ENCODE results near the gene LSP1.
"Not testable (repeated sequence)": the region's sequence is repeated elsewhere in the genome, so short reads cannot be mapped to it uniquely, and the experiment has no call there.

Gene LSP1

DNA sequence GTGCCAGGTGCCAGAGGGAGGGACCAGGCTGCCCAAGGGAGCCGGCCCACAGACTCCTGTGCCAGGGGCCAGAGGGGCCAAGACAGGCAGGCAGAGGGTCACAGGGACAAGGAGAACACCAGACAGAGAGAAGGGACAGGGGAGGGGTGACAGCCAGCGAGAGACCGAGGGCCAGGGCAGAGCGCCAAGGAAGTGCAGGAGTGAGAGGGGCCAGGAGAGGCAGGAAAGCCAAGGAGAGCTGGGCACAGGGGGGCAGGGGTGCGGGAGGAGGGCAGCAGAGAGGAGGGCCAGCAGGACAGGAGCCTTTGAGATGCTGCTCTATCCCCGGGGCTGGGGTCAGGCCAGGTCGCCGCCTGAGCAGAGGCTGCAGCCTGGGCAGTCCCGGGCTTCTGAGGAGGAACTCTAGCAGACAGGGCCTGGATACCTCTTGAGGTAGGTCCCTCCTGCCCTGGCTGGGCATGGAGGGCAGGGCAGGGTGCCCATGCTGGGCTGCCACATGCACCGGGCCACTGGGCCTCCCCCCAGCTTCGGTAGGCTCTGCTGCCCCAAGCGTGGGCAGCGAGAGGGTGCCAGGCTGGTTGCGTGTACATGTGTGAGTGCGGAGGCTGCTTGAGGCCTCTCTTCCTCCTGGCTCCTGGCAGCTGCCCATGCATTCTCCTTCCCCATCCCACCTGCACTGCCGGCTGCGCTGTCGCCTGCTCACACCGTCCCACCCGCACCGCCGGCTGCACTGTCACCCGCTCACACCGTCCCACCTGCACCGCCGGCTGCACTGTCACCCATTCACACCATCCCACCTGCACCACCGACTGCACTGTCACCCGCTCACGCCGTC lies 12.2 kb downstream of the LSP1 start:
- no peak for DNase-seq (ENCODE audit: low spot score)

GRCh38 chr11:1866226-1866625 lies 13.3 kb downstream of the LSP1 start:
- DNase-seq (ENCODE audit: low spot score): no peak

GRCh38 chr11:1866776-1867175 lies 13.9 kb downstream of the LSP1 start:
- no peak for DNase-seq (ENCODE audit: low spot score)

DNA sequence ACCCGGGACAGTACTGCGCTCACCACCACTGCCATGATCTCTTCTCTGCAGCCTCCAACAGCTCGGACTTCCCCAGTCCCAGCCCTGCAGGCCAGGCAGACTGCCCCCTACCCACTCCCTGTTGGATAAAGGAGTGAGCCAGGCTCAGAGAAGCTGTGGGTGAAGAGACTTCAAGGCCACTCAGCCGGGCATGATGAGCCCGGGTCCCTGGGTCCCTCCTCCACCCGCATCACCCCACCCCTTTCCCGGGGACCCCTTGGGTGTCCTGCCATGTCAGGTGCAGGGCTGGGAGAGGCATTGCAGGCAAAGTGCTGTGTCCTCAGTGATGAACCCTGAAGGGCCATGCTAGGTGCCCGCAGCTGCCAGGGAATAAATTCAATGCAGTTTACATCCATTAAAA lies 14.5 kb downstream of the LSP1 start:
- no peak for DNase-seq (ENCODE audit: low spot score)

DNA sequence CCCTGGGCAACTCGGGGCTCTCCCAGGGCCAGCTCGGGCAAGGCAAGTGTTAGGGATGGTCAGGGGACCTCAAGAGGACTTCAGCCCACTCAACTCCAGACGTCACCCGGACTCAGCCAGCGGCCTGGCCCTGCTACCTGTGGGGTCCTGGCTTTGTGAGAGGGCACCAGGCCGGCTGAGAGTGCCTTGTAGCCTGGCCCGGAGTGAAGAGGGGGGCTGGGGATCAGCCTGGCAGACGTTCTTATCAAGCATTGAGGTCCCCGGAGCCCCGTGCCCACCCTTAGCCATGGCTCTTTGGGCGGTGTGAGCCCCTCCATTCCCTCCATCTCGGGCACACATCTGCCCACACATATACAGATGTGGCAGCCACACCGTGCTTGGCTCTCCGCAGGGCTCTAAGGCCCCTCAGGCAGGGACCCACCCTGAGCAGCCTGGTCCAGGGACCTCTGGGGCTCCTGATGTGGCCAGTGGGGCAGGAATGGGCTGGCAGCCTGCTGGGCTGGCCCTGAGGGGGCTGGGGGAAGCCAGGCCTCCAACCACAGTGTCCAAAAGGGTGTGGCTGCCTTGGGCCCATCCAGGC lies 15.3 kb downstream of the LSP1 start:
- no peak for DNase-seq (ENCODE audit: low spot score)

DNA sequence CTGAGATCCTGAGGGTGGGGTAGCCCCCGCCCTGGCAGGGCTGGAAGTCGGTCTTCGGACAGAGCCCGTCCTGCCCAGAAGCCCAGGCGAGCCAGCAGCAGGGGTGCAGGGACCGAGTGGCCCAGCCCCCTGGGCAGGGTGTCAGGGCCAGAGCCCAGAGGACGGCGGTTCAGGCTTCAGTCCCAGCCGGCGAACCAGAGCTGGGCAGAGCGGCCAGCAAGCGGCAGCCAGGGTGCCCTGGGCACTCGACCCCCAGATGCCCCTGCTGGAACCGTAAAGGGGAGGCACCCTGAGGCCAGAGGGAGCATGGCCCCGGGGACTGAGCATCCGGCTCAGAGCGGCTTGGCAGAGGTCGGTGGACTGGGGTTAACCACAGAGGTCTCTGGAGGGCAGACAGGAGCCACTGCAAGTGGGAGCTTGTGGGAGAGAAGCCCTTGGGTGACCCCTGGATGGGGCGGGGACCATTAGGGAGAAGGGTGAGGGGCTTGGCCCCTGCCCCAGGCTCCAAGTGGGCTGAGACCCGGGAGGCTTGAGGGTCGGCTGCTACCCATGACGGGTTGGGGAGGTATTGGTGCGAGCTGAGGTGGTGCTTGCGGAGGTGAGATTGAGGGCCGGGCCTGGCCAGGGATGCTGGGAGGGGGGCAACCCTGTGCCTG lies 15.9 kb downstream of the LSP1 start:
- no peak for DNase-seq (ENCODE audit: low spot score)

GRCh38 chr11:1869427-1870325 lies 16.8 kb downstream of the LSP1 start:
- DNase-seq (ENCODE audit: low spot score): no peak

DNA sequence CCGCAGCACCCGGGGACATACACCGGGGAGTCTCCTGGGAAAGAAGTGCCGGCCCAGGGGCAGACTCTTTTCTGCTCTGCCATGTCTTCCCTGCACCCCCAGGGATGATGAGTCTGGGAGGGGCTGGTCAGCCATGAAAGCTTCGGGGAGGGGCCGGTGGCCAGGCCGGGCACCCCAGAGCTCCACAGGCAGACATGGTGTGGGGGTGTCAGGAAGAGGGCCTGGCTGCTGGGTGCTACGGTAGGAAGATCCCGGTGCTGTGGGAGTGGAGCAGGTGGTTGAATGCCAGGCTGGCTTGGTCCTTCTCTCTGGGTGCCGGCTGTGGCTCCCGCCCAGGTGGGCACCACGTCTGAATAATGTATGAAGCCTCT lies 17.4 kb downstream of the LSP1 start:
- DNase-seq (ENCODE audit: low spot score): no peak

- no peak for DNase-seq (ENCODE audit: low spot score)
Observed at GRCh38 chr11:1870721-1871466, 18.0 kb downstream of the LSP1 start.

GRCh38 chr11:1871531-1871930 lies 18.6 kb downstream of the LSP1 start:
- no peak for DNase-seq (ENCODE audit: low spot score)

- DNase-seq (ENCODE audit: low spot score): no peak
Observed at GRCh38 chr11:1872267-1872985, 19.5 kb downstream of the LSP1 start.

DNA sequence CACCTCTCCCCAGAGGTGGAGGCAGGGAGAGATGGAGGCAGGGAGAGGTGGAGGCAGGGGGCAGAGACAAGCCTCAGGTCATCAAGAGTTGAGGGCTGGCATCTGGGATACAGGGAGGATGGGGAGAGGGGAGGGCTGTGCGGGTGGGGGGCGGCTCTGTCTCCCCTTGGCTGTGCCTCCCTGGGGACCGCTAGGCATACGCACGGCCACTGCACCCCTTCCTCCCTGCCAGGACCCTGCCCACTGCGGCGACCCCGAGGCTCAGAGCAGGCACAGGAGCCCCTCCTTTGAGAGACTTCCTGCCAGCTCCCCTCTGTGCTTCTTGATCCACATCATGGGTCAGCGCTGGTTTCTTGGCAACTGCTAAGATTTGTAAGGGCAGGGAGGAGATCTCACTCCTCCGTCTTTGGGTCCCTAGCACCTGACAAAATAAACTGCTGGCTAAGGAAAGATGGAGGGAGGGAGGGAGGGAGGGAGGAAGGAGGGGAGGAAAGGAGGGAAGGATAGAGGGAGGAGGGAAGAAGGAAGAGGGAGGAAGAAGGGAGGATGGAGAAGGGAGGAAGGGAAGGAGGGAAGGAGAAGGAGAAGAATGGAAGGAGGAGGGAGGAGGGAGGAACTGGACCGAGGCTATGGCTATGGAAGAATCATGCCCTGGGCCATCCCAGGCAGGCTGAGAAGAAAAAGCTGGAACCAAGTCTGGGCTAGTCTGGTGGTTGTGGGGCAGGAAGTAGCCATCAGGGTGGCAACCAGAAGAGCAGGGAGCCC lies 20.3 kb downstream of the LSP1 start:
- DNase-seq (ENCODE audit: low spot score): no peak

DNA sequence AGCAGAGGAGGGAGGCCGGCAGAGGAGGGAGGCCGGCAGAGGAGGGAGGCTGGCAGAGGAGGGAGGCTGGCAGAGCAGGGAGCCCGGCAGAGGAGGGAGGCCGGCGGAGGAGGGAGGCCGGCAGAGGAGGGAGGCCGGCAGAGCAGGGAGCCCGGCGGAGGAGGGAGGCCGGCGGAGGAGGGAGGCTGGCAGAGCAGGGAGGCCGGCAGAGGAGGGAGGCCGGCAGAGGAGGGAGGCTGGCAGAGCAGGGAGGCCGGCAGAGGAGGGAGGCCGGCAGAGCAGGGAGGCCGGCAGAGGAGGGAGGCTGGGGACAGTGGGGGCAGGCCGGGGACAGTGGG lies 20.9 kb downstream of the LSP1 start:
- DNase-seq (ENCODE audit: low spot score): not testable (repeated sequence)

DNA sequence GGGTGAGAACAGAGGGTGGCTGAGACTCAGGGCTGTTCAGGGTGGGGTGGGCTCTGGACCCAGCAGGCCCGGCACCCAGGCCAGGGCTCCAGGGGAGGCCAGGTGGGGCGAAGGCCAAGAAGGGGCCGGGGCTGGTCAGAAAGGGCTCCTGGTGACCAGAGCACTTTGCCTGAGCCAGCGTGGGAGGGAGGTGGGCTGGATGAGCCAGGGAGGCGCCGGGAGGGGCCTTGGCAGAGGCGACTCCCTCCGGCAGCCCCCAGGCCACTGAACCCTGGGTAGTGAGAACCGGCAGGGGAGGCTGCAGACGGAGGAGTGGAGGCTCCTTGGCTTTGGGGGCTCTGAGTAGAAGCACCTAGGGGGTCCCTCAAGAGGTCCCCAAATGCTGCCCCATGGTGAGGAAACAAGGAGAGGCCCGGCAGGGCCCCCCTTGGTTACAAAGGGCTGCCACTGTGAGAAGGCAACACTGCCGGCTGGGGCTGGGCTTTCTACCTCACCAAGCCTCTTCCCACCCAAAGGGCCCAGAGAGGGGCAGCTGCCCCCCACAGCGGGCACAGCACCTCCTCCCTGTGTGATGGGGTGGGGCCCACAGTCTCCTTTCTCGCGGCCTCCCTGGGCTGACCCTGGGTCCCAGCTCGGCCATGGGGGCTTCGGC lies 21.7 kb downstream of the LSP1 start:
- DNase-seq (ENCODE audit: low spot score): not testable (repeated sequence)

DNA sequence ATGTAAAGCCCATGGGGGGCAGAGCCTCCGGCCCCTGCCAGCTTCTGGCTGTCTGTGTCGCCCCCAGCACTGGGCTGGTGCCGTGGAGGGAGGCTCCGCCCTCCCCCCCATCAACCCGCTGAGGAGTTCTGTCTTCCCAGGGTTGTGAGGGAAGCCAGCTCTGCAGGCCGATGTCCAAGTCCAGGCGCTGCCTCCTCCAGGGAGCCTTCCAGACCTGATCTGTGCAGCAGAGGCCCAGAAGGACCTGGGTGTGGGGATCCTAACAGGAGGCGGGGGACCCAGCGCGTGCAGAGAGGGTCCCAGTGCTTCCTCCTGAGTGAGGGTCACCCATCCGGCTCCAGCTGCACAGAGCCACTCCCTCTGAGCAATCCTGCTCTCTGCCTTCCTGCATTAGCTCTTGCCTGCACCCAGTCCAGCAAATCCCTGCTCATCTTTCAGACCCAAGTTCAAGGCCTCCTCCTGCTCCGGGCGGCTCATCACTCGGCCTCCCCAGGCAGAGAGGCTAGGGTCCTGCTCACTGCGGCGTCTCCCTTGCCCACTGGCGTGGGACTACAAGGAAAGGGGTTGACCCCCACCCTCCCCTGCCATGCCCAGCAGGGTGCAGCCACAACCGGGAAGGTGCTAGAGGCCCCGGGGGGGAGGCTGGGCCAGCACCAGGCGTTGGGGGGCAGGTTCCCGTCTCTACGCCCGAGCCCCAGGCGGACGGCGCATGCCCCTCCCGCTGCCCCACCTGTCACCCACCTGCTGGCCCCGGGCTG lies 22.4 kb downstream of the LSP1 start:
- no peak for DNase-seq (ENCODE audit: low spot score)

DNA sequence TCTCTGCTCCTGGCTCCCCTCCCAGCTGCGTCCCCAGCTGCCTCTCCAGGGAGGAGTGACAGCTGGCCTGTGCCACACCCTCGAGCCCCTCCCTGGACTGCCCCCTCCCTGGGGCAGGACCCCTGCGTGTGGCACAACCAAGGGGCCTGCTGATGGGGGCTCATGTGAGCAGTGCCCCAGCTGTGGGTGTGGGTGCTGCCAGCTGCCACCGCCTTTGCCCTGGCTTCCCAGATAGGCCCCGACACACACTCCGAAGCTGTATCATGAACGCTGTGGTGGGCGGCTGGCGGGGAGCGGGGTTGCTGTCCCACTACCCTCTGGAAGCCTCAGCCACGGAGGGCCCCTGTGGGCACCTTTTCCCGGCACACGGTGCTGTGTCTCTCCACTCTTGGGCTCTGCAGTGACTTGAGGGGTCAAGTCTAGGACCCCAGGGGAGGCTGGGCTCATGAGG lies 23.0 kb downstream of the LSP1 start:
- not testable (repeated sequence) for DNase-seq (ENCODE audit: low spot score)

GRCh38 chr11:1876361-1877063 lies 23.6 kb downstream of the LSP1 start:
- DNase-seq (ENCODE audit: low spot score): peak; percentile 44
